NCI-H2029 treated with DMSO at 0.1 percent for 48 hours (cell line): ENCODE data around the gene HTATSF1.

ENCODE experiments used
- DNase-seq: peaks from one replicate; lab custom pipeline; 2025; lab: John Stamatoyannopoulos, UW

Gene HTATSF1

DNA sequence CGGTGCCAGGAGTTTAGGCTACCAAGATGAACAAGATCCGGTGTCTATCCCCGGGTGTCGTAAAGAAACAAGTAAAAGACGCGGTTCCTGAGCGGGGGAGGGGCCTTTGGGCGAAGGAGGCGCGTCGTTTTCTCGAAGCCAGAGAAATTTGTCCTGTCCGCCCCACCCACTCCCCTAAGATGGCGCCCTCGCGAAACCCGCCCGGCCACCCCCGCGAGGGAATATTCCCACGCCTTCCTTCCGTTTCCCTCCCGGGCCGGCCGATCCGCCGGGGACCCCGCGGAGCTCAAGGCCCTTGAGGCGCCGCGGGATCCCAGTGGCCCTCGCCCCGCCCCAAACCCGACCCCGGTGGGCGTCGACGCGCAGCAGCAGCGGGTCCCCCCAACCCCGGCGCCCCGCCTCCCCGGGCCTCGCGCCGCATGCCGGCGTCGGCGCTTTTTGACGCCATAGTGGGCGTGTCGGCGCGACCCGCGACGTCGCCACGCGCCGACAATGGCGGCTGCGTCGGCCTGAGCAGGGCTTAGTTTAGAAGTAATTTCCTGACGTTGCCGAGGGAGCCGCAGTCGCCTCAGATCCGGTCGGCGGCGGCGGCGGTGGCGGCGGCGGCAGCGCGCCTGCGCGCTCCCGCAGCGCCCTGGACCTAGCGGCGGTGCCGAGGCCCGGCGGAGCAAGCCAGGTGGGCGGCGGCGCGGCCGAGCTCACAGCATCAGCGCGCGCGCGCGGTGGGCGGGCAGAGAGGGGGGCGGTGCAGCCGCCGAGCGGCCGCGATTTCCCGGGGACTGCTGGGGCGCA lies 432 bp upstream of the HTATSF1 start:
- DNase-seq: peak; percentile 34

DNA sequence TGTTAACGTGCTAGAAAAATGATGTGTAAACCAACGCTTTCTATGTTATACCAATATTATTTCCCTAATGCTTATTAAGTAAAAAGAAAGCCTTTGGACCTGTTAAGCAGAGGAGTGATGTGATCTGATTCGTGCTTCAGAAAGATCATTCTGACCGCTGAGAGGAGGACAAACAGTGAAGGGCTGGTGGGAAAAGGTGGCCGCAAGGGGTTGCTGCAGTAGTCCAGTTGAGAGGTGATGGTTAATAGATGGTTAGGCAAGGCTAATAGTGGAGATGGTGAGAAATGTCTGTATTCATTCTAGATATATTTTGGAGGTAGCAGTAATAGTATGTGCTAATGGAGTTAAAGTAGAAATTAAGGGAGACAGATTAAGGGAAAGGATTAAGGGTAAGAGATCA lies 21.7 kb downstream of the HTATSF1 start:
- DNase-seq: no peak

DNA sequence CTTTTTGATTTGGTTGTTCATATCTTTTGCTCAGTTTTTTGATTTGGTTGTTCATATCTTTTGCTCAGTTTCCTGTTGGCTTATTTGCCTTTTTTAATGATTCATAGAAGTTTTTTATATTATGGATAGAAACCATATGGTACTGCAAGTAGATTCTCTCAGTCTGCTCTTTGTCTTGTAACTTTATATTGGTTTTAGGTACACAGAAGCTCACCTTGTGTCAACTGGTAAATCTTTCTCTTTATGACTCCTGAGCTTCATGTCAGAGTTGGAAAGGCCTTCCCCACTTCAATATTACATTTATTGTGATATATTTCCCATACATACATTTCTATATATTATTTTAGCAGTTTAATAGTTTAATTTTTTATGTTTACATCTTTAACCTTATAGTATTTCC lies 26.4 kb downstream of the HTATSF1 start:
- no peak for DNase-seq

DNA sequence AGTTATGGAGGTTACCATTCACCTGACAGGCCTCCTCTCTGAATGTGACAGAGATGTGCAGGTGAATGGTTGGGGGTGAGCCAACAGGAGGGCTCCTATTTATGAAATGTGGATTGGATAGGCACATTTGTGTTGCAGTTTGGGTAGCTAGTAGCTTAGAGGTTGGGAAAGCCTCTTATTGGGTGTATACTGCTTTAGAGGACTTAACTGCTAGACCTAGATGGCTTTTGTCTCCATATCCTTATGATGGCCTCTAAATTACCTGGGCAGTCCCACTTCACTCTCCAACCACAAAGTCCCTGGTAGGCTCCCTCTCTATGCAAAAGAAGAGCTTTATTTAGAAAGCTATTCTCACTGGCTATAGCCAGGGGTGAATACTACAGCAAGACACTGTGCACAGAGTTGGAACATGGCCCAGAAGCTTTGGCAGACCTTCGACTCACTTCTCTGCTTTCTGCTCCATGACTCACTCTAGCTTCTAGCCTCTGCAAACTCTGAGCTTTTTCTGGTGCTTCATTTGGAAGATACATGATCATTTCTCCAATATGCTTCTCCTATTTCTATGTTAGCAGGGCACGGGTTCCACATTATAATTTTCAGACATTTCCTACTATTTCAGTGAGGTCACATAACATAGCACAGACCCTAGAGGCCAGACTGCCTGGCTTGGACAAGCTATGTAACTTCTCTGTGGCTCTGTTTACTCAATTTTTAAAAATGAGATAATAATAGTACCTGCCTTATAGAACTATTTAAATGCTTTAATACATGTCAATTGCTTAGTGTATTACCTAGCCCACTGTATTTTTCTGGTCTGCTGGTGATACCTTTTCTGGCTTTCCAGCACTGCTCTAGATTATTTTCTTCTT lies 28.6 kb downstream of the HTATSF1 start:
- peak; percentile 41 for DNase-seq

DNA sequence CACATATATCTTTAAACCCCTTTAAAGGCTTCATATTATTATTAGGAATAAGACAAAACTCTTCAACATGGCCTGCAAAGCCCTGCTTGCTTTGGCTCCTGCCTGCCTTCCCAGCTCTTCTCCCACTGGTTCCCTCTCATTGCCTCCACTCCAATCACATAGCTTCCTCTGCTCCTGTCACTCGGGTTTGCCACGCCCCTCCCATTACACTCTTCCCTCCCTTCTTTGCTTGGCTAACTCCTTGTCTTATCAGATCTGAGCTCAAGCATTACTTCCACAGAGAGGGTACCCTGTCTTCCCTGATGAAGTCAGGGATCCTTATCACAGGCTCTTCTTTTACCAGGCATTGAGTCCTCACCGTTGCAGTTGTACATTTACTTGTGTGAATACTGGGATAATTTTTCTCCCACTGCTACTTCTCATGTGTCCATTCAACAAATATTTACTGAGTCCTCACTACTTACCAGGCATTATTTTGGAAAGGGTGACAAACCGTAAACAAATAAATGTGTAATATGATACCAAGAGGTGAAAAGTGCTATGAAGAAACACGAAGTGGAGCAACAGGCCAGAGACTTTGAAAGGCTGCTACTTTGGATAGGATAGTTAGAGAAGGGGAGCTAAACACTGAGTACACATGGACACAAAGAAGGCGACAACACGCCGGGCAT lies 31.4 kb downstream of the HTATSF1 start:
- DNase-seq: peak; percentile 40

DNA sequence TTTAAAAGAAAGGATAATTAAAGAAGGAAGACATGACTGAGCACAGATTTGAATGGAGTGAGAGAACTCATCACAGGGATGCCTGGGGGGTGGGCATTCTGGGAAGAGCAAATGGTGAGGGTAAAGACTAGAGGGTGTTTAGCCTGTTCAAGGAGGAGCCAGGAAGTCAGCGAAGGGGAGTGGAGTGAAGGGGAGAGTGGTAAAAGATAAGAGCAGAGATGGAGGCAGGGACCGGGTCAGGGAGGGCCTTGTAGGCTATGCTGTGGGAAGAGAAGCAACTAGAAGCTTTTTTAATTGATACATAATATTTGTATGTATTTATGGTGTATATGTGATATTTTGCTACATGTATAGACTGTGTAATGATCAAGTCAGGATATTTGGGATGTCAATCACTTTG lies 32.4 kb downstream of the HTATSF1 start:
- no peak for DNase-seq

DNA sequence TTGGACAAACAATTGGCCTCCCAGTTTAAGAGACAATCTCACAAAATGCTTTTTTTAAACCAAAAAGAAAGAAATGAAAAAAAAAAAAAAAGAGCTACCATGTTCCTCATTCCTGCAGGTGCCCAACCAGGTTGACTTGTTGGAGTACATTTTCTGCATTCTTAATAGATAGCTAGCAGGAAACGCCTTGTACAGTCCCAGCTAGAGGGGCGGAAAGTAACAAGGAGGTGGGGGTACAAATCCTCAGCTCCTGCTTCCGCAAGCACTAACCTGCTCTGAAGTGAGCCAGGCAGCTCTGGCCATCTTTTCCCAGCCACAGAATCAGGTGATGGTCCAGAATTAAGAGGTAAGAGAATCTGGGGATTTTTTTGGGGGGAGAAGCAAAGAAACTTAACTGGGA lies 34.6 kb downstream of the HTATSF1 start, which contains the start of gene VGLL1:
TSS of gene VGLL1 (plus strand) at position 265 of the 400 bp plus-strand sequence. CDS start 3,806 bp downstream, outside the sequence.
- DNase-seq: no peak

DNA sequence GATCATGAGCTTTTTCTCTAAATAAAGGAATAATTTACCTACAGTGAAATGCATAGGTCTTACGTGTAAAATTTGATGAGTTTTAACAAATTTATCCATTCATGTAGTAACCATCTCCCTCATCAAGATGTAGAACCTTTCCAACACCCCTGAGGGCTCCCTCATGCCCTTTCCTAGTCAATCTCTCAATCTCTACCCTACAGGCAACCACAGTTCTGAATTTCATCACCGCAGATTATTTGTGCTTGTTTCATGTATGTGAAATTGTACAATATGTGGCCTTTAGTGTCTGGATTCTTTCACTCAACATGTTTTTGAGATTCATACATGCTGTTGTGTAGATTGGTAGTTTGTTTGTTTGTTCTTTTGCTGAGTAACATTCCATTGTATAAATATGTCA lies 36.7 kb downstream of the HTATSF1 start:
- DNase-seq: no peak

DNA sequence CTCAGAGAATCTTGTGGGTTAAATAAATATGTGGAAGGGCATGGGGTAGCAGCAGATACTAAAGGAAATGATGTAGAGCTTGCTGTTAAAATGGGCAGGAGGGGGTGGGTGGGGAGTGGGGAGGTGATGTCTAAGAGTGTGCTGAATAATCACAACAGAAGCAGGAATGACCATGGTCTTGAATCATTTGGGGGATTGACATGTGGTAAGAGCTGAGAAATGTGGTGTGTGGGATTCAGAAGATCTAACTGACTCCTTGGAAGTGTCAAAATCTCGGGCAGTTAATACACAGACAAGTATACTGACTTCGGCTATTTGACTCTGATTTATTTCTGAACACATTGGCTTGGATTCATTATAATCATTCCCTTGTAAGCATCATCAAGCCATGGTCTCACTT lies 41.4 kb downstream of the HTATSF1 start:
- no peak for DNase-seq

DNA sequence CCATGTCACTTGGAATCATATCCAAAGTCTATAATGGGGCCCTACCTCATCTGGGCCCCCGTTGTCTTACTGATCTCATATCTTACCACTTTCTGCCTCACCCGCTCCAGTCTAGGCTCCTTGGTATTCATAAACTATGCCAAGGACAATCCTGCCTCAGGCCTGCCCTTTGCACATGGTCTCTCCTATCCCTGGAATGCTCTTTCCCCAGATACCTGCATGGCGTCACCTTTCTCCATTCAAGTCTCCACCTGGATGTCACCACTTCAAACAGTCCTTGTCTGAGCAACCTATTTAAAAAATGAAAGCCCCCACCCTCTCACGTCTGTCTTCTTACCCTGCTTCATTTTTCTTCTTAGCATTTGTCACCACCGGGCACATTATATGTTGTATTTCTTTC lies 42.8 kb downstream of the HTATSF1 start:
- no peak for DNase-seq

DNA sequence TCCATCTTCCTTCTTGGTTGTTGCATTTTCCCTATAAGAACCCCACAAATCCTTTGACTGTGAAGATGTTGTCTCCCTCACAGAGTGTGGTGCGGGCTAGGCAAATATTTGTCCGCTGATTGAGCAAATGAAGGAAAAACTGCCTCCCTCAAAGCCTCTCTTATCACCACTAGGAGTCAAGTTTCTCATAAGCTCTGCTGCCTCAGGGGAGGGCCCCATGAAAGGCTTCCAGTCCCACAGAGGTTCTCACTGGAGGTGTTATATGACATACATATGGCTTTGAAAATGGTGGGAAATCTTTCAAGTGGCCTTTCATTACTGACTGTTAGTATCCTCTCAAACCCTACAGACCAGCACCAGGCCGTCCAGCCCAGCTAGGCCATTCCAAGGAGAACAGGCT lies 43.9 kb downstream of the HTATSF1 start:
- no peak for DNase-seq

DNA sequence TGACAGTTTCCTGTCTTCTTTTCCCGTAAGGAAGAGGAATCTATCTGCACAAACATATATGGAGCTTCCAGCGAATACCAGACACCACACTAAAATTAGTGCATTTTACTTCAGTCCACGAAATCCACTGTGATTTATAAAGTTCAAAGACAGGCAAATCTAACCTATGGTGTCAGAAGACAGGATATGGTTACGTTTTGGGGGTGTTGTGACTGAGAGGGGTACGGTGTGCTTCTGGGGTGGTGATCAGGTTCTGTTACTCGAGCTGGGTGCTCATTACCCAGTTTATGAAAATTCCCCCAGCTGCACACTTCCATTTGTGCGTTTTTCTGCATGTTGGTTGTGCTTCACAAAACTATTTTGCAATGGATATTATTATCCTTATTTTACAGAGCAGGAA lies 44.9 kb downstream of the HTATSF1 start:
- no peak for DNase-seq

DNA sequence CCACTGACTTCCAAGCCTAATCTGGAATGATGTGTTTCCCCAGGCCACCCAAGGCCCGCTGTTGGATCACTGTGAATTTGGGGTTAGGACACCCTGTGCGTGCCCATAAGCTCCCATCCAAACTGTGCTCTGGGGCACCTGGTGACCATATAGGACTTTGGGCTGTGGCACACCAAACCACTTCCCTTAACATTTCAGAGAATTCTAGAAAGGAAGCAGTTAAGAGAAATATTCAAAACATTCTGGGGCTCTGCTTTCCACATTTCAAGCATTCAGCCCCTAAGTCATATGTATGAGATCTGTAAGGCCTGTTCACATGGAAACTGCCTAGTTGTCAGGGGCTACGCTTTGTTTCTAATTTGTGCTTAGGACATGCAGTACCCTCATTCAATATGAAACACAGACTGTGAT lies 49.0 kb downstream of the HTATSF1 start:
- no peak for DNase-seq

DNA sequence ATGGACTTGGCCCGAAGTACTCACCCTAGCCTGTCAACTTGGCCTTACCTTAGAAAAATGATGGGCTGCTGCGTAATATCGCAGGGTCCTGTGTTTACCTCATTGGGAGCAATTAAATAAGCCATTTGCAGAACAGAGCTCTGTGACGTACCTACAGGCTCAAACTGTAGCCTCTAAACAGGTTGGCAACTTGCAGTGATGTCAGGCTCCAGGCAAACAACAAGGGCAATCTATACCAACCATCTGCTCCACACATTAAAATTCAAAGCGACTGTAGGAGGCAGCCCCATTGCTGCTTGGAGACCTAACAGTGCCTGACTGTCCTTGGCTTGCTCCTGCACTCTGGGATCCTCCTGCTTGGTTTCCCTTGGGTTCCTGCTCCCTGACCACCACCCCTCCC lies 51.8 kb downstream of the HTATSF1 start:
- no peak for DNase-seq

DNA sequence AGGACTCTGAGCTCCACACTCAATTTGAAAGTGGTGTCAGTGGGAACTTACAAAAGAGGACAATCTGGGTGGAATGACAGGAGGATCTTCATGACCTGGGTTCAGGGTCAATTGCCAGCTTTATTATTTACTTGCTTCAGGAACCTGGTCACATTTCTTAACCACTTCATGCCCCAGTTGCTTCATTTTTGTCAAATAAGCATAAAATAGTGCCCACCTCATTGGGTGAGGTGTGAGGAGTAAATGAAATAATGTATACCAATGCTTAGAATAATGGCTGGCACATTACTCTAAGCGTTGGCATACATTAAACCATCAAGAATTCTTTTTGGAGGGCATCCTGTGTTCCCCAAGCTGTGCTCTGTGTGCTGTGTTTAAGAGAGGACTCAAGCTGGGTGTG lies 54.0 kb downstream of the HTATSF1 start:
- no peak for DNase-seq

DNA sequence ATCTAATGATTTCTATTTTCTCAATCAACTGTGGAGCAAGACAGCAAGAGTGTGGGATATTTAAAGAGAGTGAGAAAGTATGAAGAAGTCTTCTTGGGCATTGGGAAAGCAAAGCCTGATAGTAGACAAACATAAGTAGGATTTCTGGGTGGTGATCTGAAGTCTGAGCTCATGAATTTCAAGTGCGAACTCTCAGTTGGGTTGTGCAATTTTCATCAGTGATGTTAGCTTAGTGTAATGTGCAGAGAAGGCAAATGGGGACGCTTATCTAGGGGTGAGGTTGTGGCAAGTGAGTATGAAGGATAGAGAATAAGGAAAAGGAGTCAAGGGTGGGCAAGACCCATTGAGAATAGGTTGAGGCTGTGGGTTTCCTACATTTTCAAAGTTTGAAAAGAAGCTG lies 58.3 kb downstream of the HTATSF1 start:
- DNase-seq: no peak
